Endothelial cell of umbilical vein (primary cell): ENCODE data around the gene TMIE. TPM values are rescaled to one million over a fixed set of nuclear protein-coding genes. Genes with fewer than 3 reads are reported as not detected.

Experiments used
- BruUV-seq: library from RNA; stranded (reverse); fragments of 400-500 nt; replicated peaks from 2 replicates; lab custom pipeline; 2021; lab: Mats Ljungman, UMichigan
- CTCF ChIA-PET: fragments of 300-600, 350-600 bp; sonication (Branson Sonifier 250); formaldehyde crosslinking; loops from one replicate; lab custom pipeline; 2021; ENCODE audit warnings: antibody characterized with exemption, inconsistent platforms; lab: Charles Lee
- POLR2A ChIA-PET: fragments of 300-600, 350-600 bp; sonication (Branson Sonifier 250); formaldehyde crosslinking; loops from one replicate; lab custom pipeline; 2021; ENCODE audit warnings: antibody characterized with exemption, inconsistent platforms; lab: Charles Lee
- DNase-seq: peaks from one replicate; pipeline ENCODE4 v3.0.0-alpha.2; 2011; ENCODE audit warnings: low read depth, low spot score
- FAIRE-seq: peaks from 2 replicates; lab custom pipeline; 2011; peaks lifted over from hg19 to GRCh38; lab: Jason Lieb, UNC
- H2AFZ ChIP-seq: 2 replicates; pipeline ENCODE4 v1.6.0; 2012; ENCODE audit warnings: low read depth, low read length, control low read depth, inconsistent platforms
- H3K27ac ChIP-seq: 2 replicates; pipeline ENCODE4 v1.5.1; 2011; ENCODE audit warnings: low read depth, mild to moderate bottlenecking, control low read depth, low read length, moderate library complexity; ENCODE audit not compliant: insufficient read depth
- H3K27me3 ChIP-seq, 2 experiments: 2 replicates each; pipeline versions ENCODE4 v1.6.0 to v1.6.1; 2011; ENCODE audit warnings: low read length in 2 of 2, mixed read lengths in 1 of 2; ENCODE audit not compliant: control insufficient read depth in 2 of 2, insufficient read depth in 2 of 2
- H3K36me3 ChIP-seq, 2 experiments: 2 replicates in 1 of 2; 3 replicates in 1 of 2; pipeline ENCODE4 v1.5.1; 2011; ENCODE audit warnings: low read length in 2 of 2, mild to moderate bottlenecking in 1 of 2, moderate library complexity in 1 of 2; ENCODE audit not compliant: control insufficient read depth in 2 of 2, insufficient read depth in 2 of 2; ENCODE audit errors: extremely low read depth in 1 of 2
- H3K4me1 ChIP-seq: 3 replicates; pipeline ENCODE4 v1.5.1; 2011; ENCODE audit warnings: mild to moderate bottlenecking, low read length; ENCODE audit not compliant: control insufficient read depth, insufficient read depth; ENCODE audit errors: extremely low read depth
- H3K4me2 ChIP-seq: 2 replicates; pipeline ENCODE4 v1.6.1; 2011; ENCODE audit warnings: low read length, control low read depth, mixed read lengths; ENCODE audit not compliant: insufficient read depth
- H3K4me3 ChIP-seq, 3 experiments: fragments of 200-600 bp in 1 of 3; sonication (generic), shearing (Covaris generic) in 1 of 3; replicated peaks in 1 of 3; 2 replicates each; pipeline ENCODE4 v1.5.1; 2011 to 2016; ENCODE audit warnings: control low read depth in 3 of 3, low read length in 3 of 3, mild to moderate bottlenecking in 2 of 3, inconsistent platforms in 1 of 3, low read depth in 1 of 3, moderate library complexity in 1 of 3; ENCODE audit not compliant: insufficient read depth in 1 of 3
- H3K79me2 ChIP-seq: 2 replicates; pipeline ENCODE4 v1.6.0; 2012; ENCODE audit warnings: low read length, inconsistent platforms; ENCODE audit not compliant: control insufficient read depth, insufficient read depth
- H3K9ac ChIP-seq: replicated peaks from 2 replicates; pipeline ENCODE3; 2011; ENCODE audit warnings: low read length, control low read depth; ENCODE audit not compliant: insufficient read depth; ENCODE audit errors: extremely low read depth
- H3K9me1 ChIP-seq: replicated peaks from 3 replicates; pipeline ENCODE4 v1.6.0; 2011; ENCODE audit warnings: mild to moderate bottlenecking, low read length; ENCODE audit not compliant: control insufficient read depth, insufficient read depth; ENCODE audit errors: extremely low read depth
- H3K9me3 ChIP-seq: replicated peaks from 2 replicates; pipeline ENCODE4 v1.5.1; 2012; ENCODE audit warnings: low read length, inconsistent platforms; ENCODE audit not compliant: control insufficient read depth, insufficient read depth
- H4K20me1 ChIP-seq: replicated peaks from 2 replicates; pipeline ENCODE3; 2011; ENCODE audit warnings: mild to moderate bottlenecking, low read length; ENCODE audit not compliant: control insufficient read depth, insufficient read depth; ENCODE audit errors: extremely low read depth
- EZH2 ChIP-seq: IDR thresholded peaks from 2 replicates; pipeline ENCODE4 v1.6.1; 2012; ENCODE audit warnings: borderline replicate concordance, low read depth, mild to moderate bottlenecking, moderate library complexity, low read length, inconsistent platforms; ENCODE audit not compliant: severe bottlenecking
- FOS ChIP-seq: IDR thresholded peaks from 2 replicates; pipeline ENCODE4 v1.6.1; 2011; ENCODE audit warnings: mild to moderate bottlenecking, low read length, moderate library complexity, borderline replicate concordance; ENCODE audit not compliant: insufficient read depth
- GATA2 ChIP-seq: IDR thresholded peaks from 2 replicates; pipeline ENCODE4 v1.7.0; 2011; ENCODE audit warnings: low read depth, mild to moderate bottlenecking, moderate library complexity, mixed read lengths, low read length; ENCODE audit not compliant: insufficient read length, insufficient read depth
- JUN ChIP-seq: IDR thresholded peaks from 2 replicates; pipeline ENCODE4 v1.6.1; 2011; ENCODE audit warnings: borderline replicate concordance, low read depth; ENCODE audit not compliant: insufficient read length, insufficient read depth
- MAX ChIP-seq: IDR thresholded peaks from 2 replicates; pipeline ENCODE4 v1.6.1; 2011; ENCODE audit not compliant: insufficient read depth, insufficient read length
- MYC ChIP-seq: IDR thresholded peaks from one replicate; pipeline ENCODE4 v1.6.1; 2011; ENCODE audit warnings: mild to moderate bottlenecking, low read depth, low read length
- POLR2A ChIP-seq: IDR thresholded peaks from 2 replicates; pipeline ENCODE4 v1.6.1; 2012; ENCODE audit warnings: low read depth, mild to moderate bottlenecking, control low read depth, low read length
- POLR2AphosphoS5 ChIP-seq: IDR thresholded peaks from 2 replicates; pipeline ENCODE4 v1.6.1; 2012; ENCODE audit warnings: low read depth, mild to moderate bottlenecking, control low read depth, low read length, moderate library complexity; ENCODE audit not compliant: insufficient read depth
- dilution Hi-C: fragments of 300-500 bp; cut with MboI; formaldehyde crosslinking; loops from one replicate; pipeline ENCODE4 v1.15.0; 2019; ENCODE audit warnings: low sequenced_read_pairs; ENCODE audit not compliant: extremely low pct_ligation_motif_present
- intact Hi-C: fragments of 100-400 bp; cut with micrococcal nuclease; formaldehyde crosslinking; loops from one replicate; pipeline ENCODE4 v1.10.0; 2022
- polyA plus RNA-seq, 4 experiments: library from polyadenylated mRNA; depleted of rRNA in 3 of 4; stranded (reverse) in 3 of 4; unstranded in 1 of 4; fragments of >200 nt; gene quantifications; 2 replicates each; pipeline versions ENCODE4 v1.2.1 to v1.2.3, GENCODE V29; 2011 to 2012; ENCODE audit warnings: missing spikeins in 1 of 4
- total RNA-seq: library from RNA; stranded (reverse); gene quantifications from 2 replicates; pipeline ENCODE4 v1.2.3, GENCODE V29; 2021
- TF ChIP-seq, protein P1 (sequence below), 2 donors: IDR thresholded peaks; 1 replicate in 1 of 2; 2 replicates in 1 of 2; pipeline ENCODE4 v1.5.1; 2011; ENCODE audit warnings: low read length in 2 of 2, mild to moderate bottlenecking in 2 of 2, moderate library complexity in 2 of 2, control low read depth in 1 of 2, inconsistent platforms in 1 of 2, low read depth in 1 of 2; ENCODE audit not compliant: insufficient read depth in 1 of 2; ENCODE audit errors: extremely low read depth in 1 of 2

Gene TMIE
- total and polyA plus RNA-seq, 2 donors (not counting 3 experiments of a cell fraction or from before 2014, with no cell fraction given), result 0.15 to 0.27 TPM

GRCh38 chr3:46712191-46713049 lies 11.2 kb downstream of the TMIE start:
- no peaks in the 10 kb centered on the region for H3K27me3 ChIP-seq
- TF ChIP-seq GATA2 (no peak), MAX (no peak), EZH2 (no peak), JUN (no peak), FOS (no peak), POLR2A (no peak), POLR2AphosphoS5 (no peak), MYC (no peak)
- TF ChIP-seq, protein P1, sequence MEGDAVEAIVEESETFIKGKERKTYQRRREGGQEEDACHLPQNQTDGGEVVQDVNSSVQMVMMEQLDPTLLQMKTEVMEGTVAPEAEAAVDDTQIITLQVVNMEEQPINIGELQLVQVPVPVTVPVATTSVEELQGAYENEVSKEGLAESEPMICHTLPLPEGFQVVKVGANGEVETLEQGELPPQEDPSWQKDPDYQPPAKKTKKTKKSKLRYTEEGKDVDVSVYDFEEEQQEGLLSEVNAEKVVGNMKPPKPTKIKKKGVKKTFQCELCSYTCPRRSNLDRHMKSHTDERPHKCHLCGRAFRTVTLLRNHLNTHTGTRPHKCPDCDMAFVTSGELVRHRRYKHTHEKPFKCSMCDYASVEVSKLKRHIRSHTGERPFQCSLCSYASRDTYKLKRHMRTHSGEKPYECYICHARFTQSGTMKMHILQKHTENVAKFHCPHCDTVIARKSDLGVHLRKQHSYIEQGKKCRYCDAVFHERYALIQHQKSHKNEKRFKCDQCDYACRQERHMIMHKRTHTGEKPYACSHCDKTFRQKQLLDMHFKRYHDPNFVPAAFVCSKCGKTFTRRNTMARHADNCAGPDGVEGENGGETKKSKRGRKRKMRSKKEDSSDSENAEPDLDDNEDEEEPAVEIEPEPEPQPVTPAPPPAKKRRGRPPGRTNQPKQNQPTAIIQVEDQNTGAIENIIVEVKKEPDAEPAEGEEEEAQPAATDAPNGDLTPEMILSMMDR (IDR thresholded peaks at IDR 0.05; ENCODE audit: extremely low read depth in 1 of 2, insufficient read depth in 1 of 2, low read depth in 1 of 2, low read length in 2 of 2), result no peak
- no peaks in the 10 kb centered on the region for H4K20me1 ChIP-seq
- no peaks in the 10 kb centered on the region for H3K4me1 ChIP-seq
- no peak overlapping the region for H3K27ac ChIP-seq
- BruUV-seq, result no TSS peak
- DNase-seq (no peak), FAIRE-seq (no peak)
- ChIA-PET POLR2A (no interaction called here), CTCF (no interaction called here)
- no peaks in the 10 kb centered on the region for H3K79me2 ChIP-seq
- H3K36me3 ChIP-seq, result no peaks in the 10 kb centered on the region
- dilution Hi-C loops, result no loop called here
- intact Hi-C loops, result no loop called here
- no peak overlapping the region for H3K9ac ChIP-seq
- no peak overlapping the region for H3K4me3 ChIP-seq
- no peak overlapping the region for H2AFZ ChIP-seq
- no peak overlapping the region for H3K4me2 ChIP-seq
- no peaks in the 10 kb centered on the region for H3K9me1 ChIP-seq
- no peaks in the 10 kb centered on the region for H3K9me3 ChIP-seq
